HG02973 (cell line): ENCODE results near the gene EHBP1L1.
"Not testable (repeated sequence)": the region's sequence is repeated elsewhere in the genome, so short reads cannot be mapped to it uniquely, and the experiment has no call there.

Source experiments
- ATAC-seq: cut with Tn5 transposase; IDR thresholded peaks from one replicate; pipeline ENCODE4 v1.9.1; 2021; ENCODE audit warnings: moderate library complexity; ENCODE audit not compliant: unreplicated experiment

Gene EHBP1L1

GRCh38 chr11:65633390-65634108, 57.7 kb downstream of the EHBP1L1 start:
- no peak for ATAC-seq

- no peak for ATAC-seq
These were observed 58.2 kb downstream of the EHBP1L1 start for GRCh38 chr11:65634109-65634436.

GRCh38 chr11:65634440-65634839, 58.6 kb downstream of the EHBP1L1 start:
- no peak for ATAC-seq

GRCh38 chr11:65634905-65635731, 59.3 kb downstream of the EHBP1L1 start:
- no peak for ATAC-seq

- no peak for ATAC-seq
These were observed 60.5 kb downstream of the EHBP1L1 start for GRCh38 chr11:65636108-65637031.

GRCh38 chr11:65637032-65637557, 61.2 kb downstream of the EHBP1L1 start:
- no peak for ATAC-seq

- peak; percentile 37 for ATAC-seq
These were observed 62.1 kb downstream of the EHBP1L1 start, which contains the start of gene SIPA1 for GRCh38 chr11:65637794-65638419. SIPA1 (plus strand) TSS chr11:65638101; CDS start chr11:65640922, 2,821 bp downstream.

- not testable (repeated sequence) for ATAC-seq
These were observed 63.4 kb downstream of the EHBP1L1 start for GRCh38 chr11:65639228-65639597.

GRCh38 chr11:65639623-65640482, 64.0 kb downstream of the EHBP1L1 start:
- ATAC-seq, result peak; percentile 33

GRCh38 chr11:65640483-65641296, 64.8 kb downstream of the EHBP1L1 start:
- no peak for ATAC-seq

GRCh38 chr11:65641297-65642013, 65.6 kb downstream of the EHBP1L1 start:
- ATAC-seq, result no peak
